ENCODE measurements around the gene ZNF578.

DNA sequence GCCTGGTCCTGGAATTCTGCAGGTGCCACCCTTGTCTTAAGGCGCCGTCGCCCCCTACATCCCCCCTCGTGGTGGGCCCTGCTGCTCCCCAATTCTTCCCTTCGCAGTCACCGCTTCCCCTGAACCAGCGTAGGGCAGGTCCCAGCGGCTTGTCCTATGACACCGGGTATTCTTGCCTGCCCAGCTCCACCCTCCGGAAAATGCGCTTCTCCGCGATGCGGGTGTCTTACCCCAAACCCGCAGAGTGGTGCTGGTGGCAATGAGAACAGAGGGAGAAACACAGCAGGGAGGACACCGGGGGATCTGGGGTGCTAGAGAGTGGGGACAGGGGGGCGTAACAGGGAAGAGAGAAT, 83.1 kb downstream of the ZNF578 start:
- TF ChIP-seq POLR2AphosphoS5 (IDR thresholded peaks at IDR 0.05; ENCODE audit: low read depth, low read length) = no peak
- TF ChIP-seq, protein P1, sequence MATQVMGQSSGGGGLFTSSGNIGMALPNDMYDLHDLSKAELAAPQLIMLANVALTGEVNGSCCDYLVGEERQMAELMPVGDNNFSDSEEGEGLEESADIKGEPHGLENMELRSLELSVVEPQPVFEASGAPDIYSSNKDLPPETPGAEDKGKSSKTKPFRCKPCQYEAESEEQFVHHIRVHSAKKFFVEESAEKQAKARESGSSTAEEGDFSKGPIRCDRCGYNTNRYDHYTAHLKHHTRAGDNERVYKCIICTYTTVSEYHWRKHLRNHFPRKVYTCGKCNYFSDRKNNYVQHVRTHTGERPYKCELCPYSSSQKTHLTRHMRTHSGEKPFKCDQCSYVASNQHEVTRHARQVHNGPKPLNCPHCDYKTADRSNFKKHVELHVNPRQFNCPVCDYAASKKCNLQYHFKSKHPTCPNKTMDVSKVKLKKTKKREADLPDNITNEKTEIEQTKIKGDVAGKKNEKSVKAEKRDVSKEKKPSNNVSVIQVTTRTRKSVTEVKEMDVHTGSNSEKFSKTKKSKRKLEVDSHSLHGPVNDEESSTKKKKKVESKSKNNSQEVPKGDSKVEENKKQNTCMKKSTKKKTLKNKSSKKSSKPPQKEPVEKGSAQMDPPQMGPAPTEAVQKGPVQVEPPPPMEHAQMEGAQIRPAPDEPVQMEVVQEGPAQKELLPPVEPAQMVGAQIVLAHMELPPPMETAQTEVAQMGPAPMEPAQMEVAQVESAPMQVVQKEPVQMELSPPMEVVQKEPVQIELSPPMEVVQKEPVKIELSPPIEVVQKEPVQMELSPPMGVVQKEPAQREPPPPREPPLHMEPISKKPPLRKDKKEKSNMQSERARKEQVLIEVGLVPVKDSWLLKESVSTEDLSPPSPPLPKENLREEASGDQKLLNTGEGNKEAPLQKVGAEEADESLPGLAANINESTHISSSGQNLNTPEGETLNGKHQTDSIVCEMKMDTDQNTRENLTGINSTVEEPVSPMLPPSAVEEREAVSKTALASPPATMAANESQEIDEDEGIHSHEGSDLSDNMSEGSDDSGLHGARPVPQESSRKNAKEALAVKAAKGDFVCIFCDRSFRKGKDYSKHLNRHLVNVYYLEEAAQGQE (IDR thresholded peaks at IDR 0.05; ENCODE audit: insufficient read depth in 1 of 2, low read depth in 2 of 2, low read length in 2 of 2) = no peak
